Measurements from ENCODE around the gene RBPJ. TPM values are rescaled to one million over a fixed set of nuclear protein-coding genes. Genes with fewer than 3 reads are reported as not detected.

Gene RBPJ
- polyA plus RNA-seq, 2 donors = 11.8 to 25.9 TPM

DNA sequence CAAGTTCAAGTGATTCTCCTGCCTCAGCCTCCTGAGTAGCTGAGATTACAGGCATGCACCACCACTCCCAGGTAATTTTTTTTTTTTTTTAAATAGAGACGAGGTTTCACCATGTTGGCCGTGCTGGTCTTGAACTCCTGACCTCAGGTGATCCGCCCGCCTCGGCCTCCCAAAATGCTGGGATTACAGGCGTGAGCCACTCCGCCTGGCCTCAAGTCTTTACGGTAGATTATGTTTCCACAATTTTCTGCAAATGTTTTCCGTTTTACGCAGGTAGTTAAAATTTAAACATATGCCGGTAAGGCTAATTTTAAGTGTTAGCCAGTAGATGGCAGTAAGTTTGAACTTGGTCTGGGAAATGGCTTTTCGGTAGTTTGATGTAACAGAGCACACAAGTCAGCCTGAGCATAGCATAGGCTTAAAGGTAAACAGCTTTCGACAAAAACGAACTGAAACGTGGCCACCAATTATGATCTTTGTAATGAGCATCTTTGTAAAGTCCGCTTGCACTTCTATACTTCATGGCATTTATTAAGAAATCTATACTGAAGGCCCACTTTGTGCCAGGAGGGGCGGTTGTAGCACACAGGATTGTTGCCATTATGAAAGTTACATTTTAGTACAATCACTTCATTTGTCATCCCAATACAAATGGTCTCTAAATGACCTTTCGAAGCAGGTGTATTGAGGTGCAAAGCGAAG, 138.4 kb downstream of the RBPJ start:
- WGBS, 2 donors = 25 to 34% methylated on average over 19 of the region's 19 CpGs
- no peak overlapping the region for H3K27ac ChIP-seq (ENCODE audit: low read depth in 2 of 2, low read length in 1 of 2)
- no peaks in the 10 kb centered on the region for H3K36me3 ChIP-seq (ENCODE audit: control insufficient read depth in 2 of 2, insufficient read depth in 2 of 2, low read length in 1 of 2)
- no peaks in the 10 kb centered on the region for H3K27me3 ChIP-seq (ENCODE audit: control insufficient read depth in 1 of 2, insufficient read depth in 2 of 2, low read length in 2 of 2)
- peaks cover 2% of the 10 kb centered on the region in 2 donors for H3K9me3 ChIP-seq (ENCODE audit: control insufficient read depth in 2 of 2, insufficient read depth in 1 of 2, low read depth in 1 of 2, low read length in 1 of 2)
- no peaks in the 10 kb centered on the region for H3K4me1 ChIP-seq (ENCODE audit: control insufficient read depth in 2 of 2, insufficient read depth in 2 of 2, low read length in 1 of 2)
- no peak overlapping the region for H3K4me3 ChIP-seq (ENCODE audit: low read depth in 1 of 2, low read length in 2 of 2)

DNA sequence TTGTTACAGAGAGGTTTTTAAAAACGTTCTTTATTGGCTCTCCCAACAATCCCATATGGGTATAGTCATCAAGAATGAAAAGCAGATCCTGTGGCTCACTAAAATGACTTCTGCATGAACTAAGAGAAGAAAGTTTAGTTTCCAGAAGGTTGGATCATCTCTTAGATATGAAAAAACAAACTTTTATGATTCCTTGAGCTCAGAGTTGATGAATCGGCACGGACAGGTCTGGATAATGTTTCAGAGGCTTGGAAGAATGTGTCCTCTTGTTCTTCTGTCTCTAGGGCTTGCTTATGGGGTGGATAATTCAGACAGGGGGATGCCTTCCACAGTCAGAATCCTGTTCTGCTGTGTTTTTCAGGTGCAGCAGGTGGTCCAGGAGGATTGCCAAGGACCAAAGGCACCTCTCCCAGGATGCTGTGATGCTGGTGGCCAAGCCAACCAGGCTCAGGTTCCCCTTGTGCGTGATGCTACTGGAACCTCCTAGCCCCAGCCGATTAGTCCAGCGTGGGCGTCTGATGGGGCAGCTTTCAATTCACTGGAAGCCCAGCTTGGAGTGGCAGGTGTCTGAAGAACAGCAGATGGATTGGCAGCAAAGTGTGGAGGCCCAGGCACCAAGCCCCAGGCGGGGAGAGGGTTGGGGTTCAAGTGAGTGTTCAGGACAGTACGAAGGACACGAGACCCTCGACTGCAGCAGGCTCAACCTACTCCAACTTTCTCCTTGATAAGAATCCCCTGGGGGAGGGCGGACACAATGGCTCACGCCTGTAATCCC, 139.1 kb downstream of the RBPJ start:
- WGBS, 2 donors = 93% methylated on average over 13 of the region's 13 CpGs
- H3K27ac ChIP-seq (ENCODE audit: low read depth in 2 of 2, low read length in 1 of 2) = no peak overlapping the region
- no peaks in the 10 kb centered on the region for H3K4me1 ChIP-seq (ENCODE audit: control insufficient read depth in 2 of 2, insufficient read depth in 2 of 2, low read length in 1 of 2)
- H3K9me3 ChIP-seq (ENCODE audit: control insufficient read depth in 2 of 2, insufficient read depth in 1 of 2, low read depth in 1 of 2, low read length in 1 of 2) = peaks cover under 1 to 2% of the 10 kb centered on the region in 2 donors
- no peak overlapping the region for H3K4me3 ChIP-seq (ENCODE audit: low read depth in 1 of 2, low read length in 2 of 2)
- no peaks in the 10 kb centered on the region for H3K27me3 ChIP-seq (ENCODE audit: control insufficient read depth in 1 of 2, insufficient read depth in 2 of 2, low read length in 2 of 2)
- H3K36me3 ChIP-seq (ENCODE audit: control insufficient read depth in 2 of 2, insufficient read depth in 2 of 2, low read length in 1 of 2) = no peaks in the 10 kb centered on the region

- H3K9me3 ChIP-seq (ENCODE audit: control insufficient read depth in 2 of 2, insufficient read depth in 1 of 2, low read depth in 1 of 2, low read length in 1 of 2) = peaks cover 0 to 2% of the 10 kb centered on the region in 2 donors
- no peaks in the 10 kb centered on the region for H3K27me3 ChIP-seq (ENCODE audit: control insufficient read depth in 1 of 2, insufficient read depth in 2 of 2, low read length in 2 of 2)
- WGBS, 2 donors = 33 to 42% methylated on average over 2 of the region's 2 CpGs
- no peak overlapping the region for H3K4me3 ChIP-seq (ENCODE audit: low read depth in 1 of 2, low read length in 2 of 2)
- no peaks in the 10 kb centered on the region for H3K36me3 ChIP-seq (ENCODE audit: control insufficient read depth in 2 of 2, insufficient read depth in 2 of 2, low read length in 1 of 2)
- no peak overlapping the region for H3K27ac ChIP-seq (ENCODE audit: low read depth in 2 of 2, low read length in 1 of 2)
- H3K4me1 ChIP-seq (ENCODE audit: control insufficient read depth in 2 of 2, insufficient read depth in 2 of 2, low read length in 1 of 2) = no peaks in the 10 kb centered on the region
Measured at GRCh38 chr4:26462874-26463273, 142.1 kb downstream of the RBPJ start.

GRCh38 chr4:26463386-26463785, 142.6 kb downstream of the RBPJ start:
- no peaks in the 10 kb centered on the region for H3K27me3 ChIP-seq (ENCODE audit: control insufficient read depth in 1 of 2, insufficient read depth in 2 of 2, low read length in 2 of 2)
- H3K9me3 ChIP-seq (ENCODE audit: control insufficient read depth in 2 of 2, insufficient read depth in 1 of 2, low read depth in 1 of 2, low read length in 1 of 2) = peaks cover 0 to 2% of the 10 kb centered on the region in 2 donors
- WGBS, 2 donors = 64 to 75% methylated on average over 2 of the region's 2 CpGs
- no peaks in the 10 kb centered on the region for H3K36me3 ChIP-seq (ENCODE audit: control insufficient read depth in 2 of 2, insufficient read depth in 2 of 2, low read length in 1 of 2)
- H3K4me1 ChIP-seq (ENCODE audit: control insufficient read depth in 2 of 2, insufficient read depth in 2 of 2, low read length in 1 of 2) = no peaks in the 10 kb centered on the region
- H3K4me3 ChIP-seq (ENCODE audit: low read depth in 1 of 2, low read length in 2 of 2) = no peak overlapping the region
- H3K27ac ChIP-seq (ENCODE audit: low read depth in 2 of 2, low read length in 1 of 2) = no peak overlapping the region

DNA sequence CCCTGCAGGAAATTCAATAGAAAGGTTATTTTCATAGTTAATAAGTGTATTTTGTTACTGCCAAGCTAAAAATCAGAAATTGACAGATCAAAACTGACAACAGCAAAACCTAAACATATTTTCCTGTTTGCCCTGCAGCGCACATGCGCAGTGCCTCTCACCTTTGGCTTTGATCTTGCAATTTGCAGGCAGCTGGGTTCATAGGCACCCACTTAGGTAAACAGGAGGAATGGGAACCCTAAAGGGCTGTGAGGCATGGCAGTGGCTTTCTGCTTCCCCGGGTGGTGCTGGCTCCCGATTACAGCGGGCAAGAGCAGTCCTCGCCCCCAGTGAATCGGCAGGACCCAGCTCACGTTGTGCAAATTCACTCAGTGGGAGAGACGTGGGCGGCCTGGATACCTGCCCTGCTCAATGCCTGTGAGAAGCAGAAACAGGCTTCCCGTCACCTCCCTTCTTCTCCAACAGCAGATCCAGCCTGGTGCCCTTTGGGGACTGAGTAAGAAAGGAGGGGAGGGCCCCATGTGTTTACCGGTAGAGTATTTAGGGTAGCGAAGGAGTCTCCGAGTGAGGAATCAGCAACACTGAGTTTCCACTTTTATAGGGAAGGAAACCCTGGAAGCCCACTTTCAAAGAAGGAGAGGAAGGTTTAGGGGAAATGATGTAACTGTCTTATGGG, 143.7 kb downstream of the RBPJ start:
- H3K4me3 ChIP-seq (ENCODE audit: low read depth in 1 of 2, low read length in 2 of 2) = no peak overlapping the region
- 90% methylated on average over 14 of the region's 14 CpGs for WGBS, 2 donors
- no peaks in the 10 kb centered on the region for H3K36me3 ChIP-seq (ENCODE audit: control insufficient read depth in 2 of 2, insufficient read depth in 2 of 2, low read length in 1 of 2)
- no peaks in the 10 kb centered on the region for H3K4me1 ChIP-seq (ENCODE audit: control insufficient read depth in 2 of 2, insufficient read depth in 2 of 2, low read length in 1 of 2)
- H3K27me3 ChIP-seq (ENCODE audit: control insufficient read depth in 1 of 2, insufficient read depth in 2 of 2, low read length in 2 of 2) = no peaks in the 10 kb centered on the region
- H3K9me3 ChIP-seq (ENCODE audit: control insufficient read depth in 2 of 2, insufficient read depth in 1 of 2, low read depth in 1 of 2, low read length in 1 of 2) = peaks cover 0 to 2% of the 10 kb centered on the region in 2 donors
- no peak overlapping the region for H3K27ac ChIP-seq (ENCODE audit: low read depth in 2 of 2, low read length in 1 of 2)

DNA sequence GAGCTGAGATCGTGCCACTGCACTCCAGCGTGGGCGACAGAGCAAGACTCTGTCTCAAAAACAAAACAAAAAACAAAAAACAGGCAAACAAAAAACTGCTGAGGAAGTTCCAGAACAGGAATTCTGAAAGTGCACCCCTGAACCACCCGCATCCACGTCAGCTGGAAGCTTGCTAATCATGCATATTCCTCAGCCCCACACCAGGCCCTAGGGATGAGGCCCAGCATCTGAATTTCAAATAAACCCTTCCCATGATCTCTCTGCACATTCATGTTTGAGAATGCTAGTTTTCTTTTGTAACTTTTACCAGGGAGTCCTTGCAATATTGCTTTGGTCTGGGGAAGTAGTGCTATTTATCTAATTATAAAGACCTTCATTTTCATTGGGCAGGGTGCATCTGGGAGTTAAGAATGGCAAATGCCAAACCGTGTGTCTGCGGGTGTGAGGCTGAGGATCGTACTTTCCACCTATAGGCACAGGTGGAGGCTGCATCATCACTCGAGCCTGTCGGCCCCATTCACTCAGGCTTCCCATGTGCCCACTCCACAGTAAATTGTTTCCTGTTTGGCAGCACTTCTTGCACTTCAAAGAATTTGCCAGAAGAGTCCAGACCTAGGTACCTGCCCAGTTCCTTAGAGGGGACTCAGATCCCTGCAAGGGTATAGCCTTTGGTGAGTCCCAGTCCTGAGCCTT, 145.9 kb downstream of the RBPJ start:
- H3K9me3 ChIP-seq (ENCODE audit: control insufficient read depth in 2 of 2, insufficient read depth in 1 of 2, low read depth in 1 of 2, low read length in 1 of 2) = peaks cover 0 to 2% of the 10 kb centered on the region in 2 donors
- no peak overlapping the region for H3K4me3 ChIP-seq (ENCODE audit: low read depth in 1 of 2, low read length in 2 of 2)
- no peaks in the 10 kb centered on the region for H3K27me3 ChIP-seq (ENCODE audit: control insufficient read depth in 1 of 2, insufficient read depth in 2 of 2, low read length in 2 of 2)
- H3K36me3 ChIP-seq (ENCODE audit: control insufficient read depth in 2 of 2, insufficient read depth in 2 of 2, low read length in 1 of 2) = no peaks in the 10 kb centered on the region
- no peaks in the 10 kb centered on the region for H3K4me1 ChIP-seq (ENCODE audit: control insufficient read depth in 2 of 2, insufficient read depth in 2 of 2, low read length in 1 of 2)
- WGBS, 2 donors = 82 to 90% methylated on average over 10 of the region's 10 CpGs
- no peak overlapping the region for H3K27ac ChIP-seq (ENCODE audit: low read depth in 2 of 2, low read length in 1 of 2)

DNA sequence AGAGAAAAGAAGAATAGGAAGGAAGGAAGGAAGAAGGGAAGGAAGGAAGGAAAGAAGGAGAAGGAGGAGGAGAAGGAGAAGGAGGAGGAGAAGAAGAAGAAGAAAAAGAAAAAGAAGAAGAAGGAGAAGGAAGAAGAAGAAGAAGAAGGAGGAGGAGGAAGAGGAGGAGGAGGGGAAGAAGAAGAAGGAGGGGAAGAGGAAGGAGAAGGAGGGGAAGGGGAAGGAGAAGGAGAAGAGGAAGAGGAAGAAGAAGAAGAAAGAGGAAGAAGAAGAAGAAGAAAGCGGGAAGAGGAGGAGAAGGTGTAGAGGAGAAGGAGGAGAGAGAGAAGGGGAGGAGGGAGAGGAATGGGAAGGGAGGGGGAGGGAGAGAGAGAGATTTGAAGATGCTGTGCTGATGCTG, 146.9 kb downstream of the RBPJ start:
- Histone ChIP-seq H3K9me3 (ENCODE audit: control insufficient read depth in 2 of 2, insufficient read depth in 1 of 2, low read depth in 1 of 2, low read length in 1 of 2) (peaks cover 0 to 2% of the 10 kb centered on the region in 2 donors), H3K27me3 (ENCODE audit: control insufficient read depth in 1 of 2, insufficient read depth in 2 of 2, low read length in 2 of 2) (no peaks in the 10 kb centered on the region), H3K4me3 (ENCODE audit: low read depth in 1 of 2, low read length in 2 of 2) (no peak overlapping the region), H3K4me1 (ENCODE audit: control insufficient read depth in 2 of 2, insufficient read depth in 2 of 2, low read length in 1 of 2) (no peaks in the 10 kb centered on the region), H3K36me3 (ENCODE audit: control insufficient read depth in 2 of 2, insufficient read depth in 2 of 2, low read length in 1 of 2) (no peaks in the 10 kb centered on the region), H3K27ac (ENCODE audit: low read depth in 2 of 2, low read length in 1 of 2) (no peak overlapping the region)
- 87 to 89% methylated on average over 1 of the region's 1 CpG for WGBS, 2 donors

DNA sequence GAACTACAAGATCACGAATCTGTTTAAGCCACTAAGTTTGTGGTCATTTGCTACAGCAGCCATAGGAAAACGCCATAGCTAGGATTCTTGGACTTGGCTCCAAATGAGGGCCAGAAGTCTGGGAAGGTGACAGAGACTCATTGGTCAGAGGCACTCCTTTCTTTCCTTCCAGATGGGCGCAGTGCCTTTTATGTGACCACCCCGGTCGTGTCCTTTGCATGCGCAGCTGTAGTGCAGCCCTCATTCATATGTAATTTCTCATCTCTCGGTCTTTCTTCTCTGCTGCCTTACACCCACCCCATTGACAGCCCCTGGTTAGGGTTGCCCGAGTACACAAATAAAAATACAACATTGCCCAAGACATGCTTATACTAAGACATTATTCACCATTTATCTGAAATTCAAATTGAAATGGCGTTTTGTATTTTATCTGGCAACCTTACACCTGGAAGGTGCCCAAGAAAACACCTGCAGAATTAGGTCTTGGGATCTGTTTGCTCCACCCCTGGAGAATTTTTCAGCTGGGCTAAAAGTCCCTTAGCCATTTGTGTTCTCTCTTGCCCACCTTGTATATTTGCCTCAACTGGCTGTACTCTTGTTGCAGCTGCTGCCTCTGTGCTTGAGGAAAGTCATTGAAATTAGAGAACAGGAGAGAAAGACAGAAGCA, 147.6 kb downstream of the RBPJ start:
- no peaks in the 10 kb centered on the region for H3K4me1 ChIP-seq (ENCODE audit: control insufficient read depth in 2 of 2, insufficient read depth in 2 of 2, low read length in 1 of 2)
- no peaks in the 10 kb centered on the region for H3K36me3 ChIP-seq (ENCODE audit: control insufficient read depth in 2 of 2, insufficient read depth in 2 of 2, low read length in 1 of 2)
- H3K4me3 ChIP-seq (ENCODE audit: low read depth in 1 of 2, low read length in 2 of 2) = no peak overlapping the region
- peaks cover 0 to 2% of the 10 kb centered on the region in 2 donors for H3K9me3 ChIP-seq (ENCODE audit: control insufficient read depth in 2 of 2, insufficient read depth in 1 of 2, low read depth in 1 of 2, low read length in 1 of 2)
- 74 to 86% methylated on average over 9 of the region's 9 CpGs for WGBS, 2 donors
- H3K27ac ChIP-seq (ENCODE audit: low read depth in 2 of 2, low read length in 1 of 2) = no peak overlapping the region
- no peaks in the 10 kb centered on the region for H3K27me3 ChIP-seq (ENCODE audit: control insufficient read depth in 1 of 2, insufficient read depth in 2 of 2, low read length in 2 of 2)

DNA sequence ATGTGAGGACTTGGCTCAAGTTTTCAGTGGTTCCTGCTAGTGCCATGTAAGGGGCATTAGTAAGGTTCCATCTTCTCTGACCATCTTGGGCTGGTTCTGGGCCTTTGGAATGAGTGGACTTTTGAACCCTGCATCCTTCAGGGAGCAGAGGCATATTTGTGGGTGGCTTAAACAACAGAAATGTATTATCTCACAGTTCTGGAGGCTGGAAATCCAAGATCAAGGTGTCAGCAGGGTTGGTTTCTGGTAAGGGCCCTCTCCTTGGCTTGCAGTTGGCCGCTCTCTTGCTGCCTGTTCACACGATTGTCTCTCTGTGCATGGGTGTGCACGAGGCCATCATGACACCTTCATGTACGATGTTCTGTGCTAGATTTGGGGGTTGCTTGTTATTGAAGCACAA, 148.2 kb downstream of the RBPJ start:
- no peak overlapping the region for H3K27ac ChIP-seq (ENCODE audit: low read depth in 2 of 2, low read length in 1 of 2)
- no peak overlapping the region for H3K4me3 ChIP-seq (ENCODE audit: low read depth in 1 of 2, low read length in 2 of 2)
- H3K9me3 ChIP-seq (ENCODE audit: control insufficient read depth in 2 of 2, insufficient read depth in 1 of 2, low read depth in 1 of 2, low read length in 1 of 2) = no peaks in the 10 kb centered on the region
- no peaks in the 10 kb centered on the region for H3K4me1 ChIP-seq (ENCODE audit: control insufficient read depth in 2 of 2, insufficient read depth in 2 of 2, low read length in 1 of 2)
- H3K27me3 ChIP-seq (ENCODE audit: control insufficient read depth in 1 of 2, insufficient read depth in 2 of 2, low read length in 2 of 2) = no peaks in the 10 kb centered on the region
- H3K36me3 ChIP-seq (ENCODE audit: control insufficient read depth in 2 of 2, insufficient read depth in 2 of 2, low read length in 1 of 2) = no peaks in the 10 kb centered on the region
- WGBS, 2 donors = 67 to 72% methylated on average over 4 of the region's 4 CpGs

All from esophagus (tissue), 2 donors.